ENCODE measurements around the gene FAM43A. TPM values are rescaled to one million over a fixed set of nuclear protein-coding genes. Genes with fewer than 3 reads are reported as not detected.

The FAM43A gene
- 14.2 and 17.6 TPM in 2 replicates for total RNA-seq (2014; rRNA removed; shearing (Covaris generic))

- peak within 1 kb of the TSS; percentile 61 for H3K4me3 ChIP-seq
- no peaks in the 10 kb centered on the region for H3K27me3 ChIP-seq (replicated peaks)
- no peaks in the 10 kb centered on the region for H3K9me3 ChIP-seq (replicated peaks)
- peaks cover 27% of the 10 kb centered on the region for H3K36me3 ChIP-seq
- H3K4me1 ChIP-seq (replicated peaks): peaks cover 53% of the 10 kb centered on the region
- DNase-seq (ENCODE audit: low read depth in 1 of 2, low spot score in 2 of 2): peak; percentile 93 to 95
- peak within 1 kb of the TSS; percentile 4; the same call in 1 of the 2 replicates for H3K27ac ChIP-seq
Measured at GRCh38 chr3:194685718-194686413, at the start of gene FAM43A. Gene FAM43A (plus strand): TSS chr3:194685883. CDS start chr3:194686827, 944 bp downstream.

- Histone ChIP-seq H3K27me3 (replicated peaks) (no peaks in the 10 kb centered on the region), H3K9me3 (replicated peaks) (no peaks in the 10 kb centered on the region), H3K4me3 (no peak overlapping the region), H3K27ac (no peak overlapping the region), H3K4me1 (replicated peaks) (peaks cover 35% of the 10 kb centered on the region), H3K36me3 (peaks cover 13% of the 10 kb centered on the region)
- no peak for DNase-seq (ENCODE audit: low read depth in 1 of 2, low spot score in 2 of 2)
Measured at GRCh38 chr3:194637066-194637465, 48.6 kb upstream of the FAM43A start.

GRCh38 chr3:194637541-194638400, 47.9 kb upstream of the FAM43A start:
- Histone ChIP-seq H3K27me3 (replicated peaks) (no peaks in the 10 kb centered on the region), H3K4me1 (replicated peaks) (peaks cover 31% of the 10 kb centered on the region), H3K36me3 (peaks cover 14% of the 10 kb centered on the region), H3K4me3 (no peak overlapping the region), H3K9me3 (replicated peaks) (no peaks in the 10 kb centered on the region), H3K27ac (no peak overlapping the region)
- DNase-seq (ENCODE audit: low read depth in 1 of 2, low spot score in 2 of 2): no peak

GRCh38 chr3:194638991-194639605, 46.6 kb upstream of the FAM43A start:
- DNase-seq (ENCODE audit: low read depth in 1 of 2, low spot score in 2 of 2): no peak
- Histone ChIP-seq H3K9me3 (replicated peaks) (no peaks in the 10 kb centered on the region), H3K4me1 (replicated peaks) (peaks cover 28% of the 10 kb centered on the region), H3K27me3 (replicated peaks) (no peaks in the 10 kb centered on the region), H3K4me3 (no peak overlapping the region), H3K36me3 (peaks cover 27% of the 10 kb centered on the region), H3K27ac (no peak overlapping the region)

GRCh38 chr3:194640829-194641228, 44.9 kb upstream of the FAM43A start:
- H3K9me3 ChIP-seq (replicated peaks): no peaks in the 10 kb centered on the region
- H3K27ac ChIP-seq: 0 out of 2 replicates have a peak overlapping the region, but pooled peaks have one; percentile 6
- peak in 1 of 2 experiments; percentile 66 for DNase-seq (ENCODE audit: low read depth in 1 of 2, low spot score in 2 of 2)

GRCh38 chr3:194642769-194643168, 42.9 kb upstream of the FAM43A start:
- Histone ChIP-seq H3K27me3 (replicated peaks) (no peaks in the 10 kb centered on the region), H3K27ac (no peak overlapping the region), H3K9me3 (replicated peaks) (no peaks in the 10 kb centered on the region), H3K4me3 (no peak overlapping the region), H3K4me1 (replicated peaks) (peaks cover 28% of the 10 kb centered on the region), H3K36me3 (peaks cover 47% of the 10 kb centered on the region)
- DNase-seq (ENCODE audit: low read depth in 1 of 2, low spot score in 2 of 2): no peak

More at GRCh38 chr3:194640829-194641228, 44.9 kb upstream of the FAM43A start:
- peaks cover 39% of the 10 kb centered on the region for H3K36me3 ChIP-seq
- H3K4me1 ChIP-seq (replicated peaks): peaks cover 28% of the 10 kb centered on the region
- no peak overlapping the region for H3K4me3 ChIP-seq
- no peaks in the 10 kb centered on the region for H3K27me3 ChIP-seq (replicated peaks)

GRCh38 chr3:194647747-194648146, 37.9 kb upstream of the FAM43A start:
- Histone ChIP-seq H3K27ac (no peak overlapping the region), H3K36me3 (peaks cover 71% of the 10 kb centered on the region), H3K4me3 (no peak overlapping the region), H3K9me3 (replicated peaks) (no peaks in the 10 kb centered on the region), H3K27me3 (replicated peaks) (no peaks in the 10 kb centered on the region), H3K4me1 (replicated peaks) (no peaks in the 10 kb centered on the region)
- DNase-seq (ENCODE audit: low read depth in 1 of 2, low spot score in 2 of 2): no peak

GRCh38 chr3:194654443-194654842, 31.2 kb upstream of the FAM43A start:
- Histone ChIP-seq H3K36me3 (peaks cover 66% of the 10 kb centered on the region), H3K9me3 (replicated peaks) (no peaks in the 10 kb centered on the region), H3K4me3 (no peak overlapping the region), H3K27me3 (replicated peaks) (no peaks in the 10 kb centered on the region), H3K4me1 (replicated peaks) (peaks cover 4% of the 10 kb centered on the region; the same call in 1 of the 2 replicates), H3K27ac (no peak overlapping the region)
- DNase-seq (ENCODE audit: low read depth in 1 of 2, low spot score in 2 of 2): no peak

GRCh38 chr3:194657439-194657838, 28.2 kb upstream of the FAM43A start:
- Histone ChIP-seq H3K36me3 (peaks cover 59% of the 10 kb centered on the region), H3K27me3 (replicated peaks) (no peaks in the 10 kb centered on the region), H3K9me3 (replicated peaks) (no peaks in the 10 kb centered on the region), H3K4me1 (replicated peaks) (peaks cover 4% of the 10 kb centered on the region; the same call in 1 of the 2 replicates), H3K27ac (no peak overlapping the region), H3K4me3 (no peak overlapping the region)
- no peak for DNase-seq (ENCODE audit: low read depth in 1 of 2, low spot score in 2 of 2)

GRCh38 chr3:194658477-194659242, 27.0 kb upstream of the FAM43A start:
- no peaks in the 10 kb centered on the region for H3K9me3 ChIP-seq (replicated peaks)
- DNase-seq (ENCODE audit: low read depth in 1 of 2, low spot score in 2 of 2): no peak
- H3K4me3 ChIP-seq: no peak overlapping the region
- H3K36me3 ChIP-seq: peaks cover 51% of the 10 kb centered on the region
- H3K27me3 ChIP-seq (replicated peaks): no peaks in the 10 kb centered on the region
- H3K4me1 ChIP-seq (replicated peaks): peaks cover 4% of the 10 kb centered on the region; the same call in 1 of the 2 replicates
- H3K27ac ChIP-seq: no peak overlapping the region

GRCh38 chr3:194659778-194660177, 25.9 kb upstream of the FAM43A start:
- Histone ChIP-seq H3K4me1 (replicated peaks) (no peaks in the 10 kb centered on the region), H3K27ac (no peak overlapping the region)

GRCh38 chr3:194661374-194661773, 24.3 kb upstream of the FAM43A start:
- no peak for DNase-seq (ENCODE audit: low read depth in 1 of 2, low spot score in 2 of 2)
- H3K27ac ChIP-seq: no peak overlapping the region
- H3K27me3 ChIP-seq (replicated peaks): no peaks in the 10 kb centered on the region
- H3K36me3 ChIP-seq: peaks cover 58% of the 10 kb centered on the region
- no peaks in the 10 kb centered on the region for H3K4me1 ChIP-seq (replicated peaks)
- H3K9me3 ChIP-seq (replicated peaks): no peaks in the 10 kb centered on the region
- no peak overlapping the region for H3K4me3 ChIP-seq

More at GRCh38 chr3:194659778-194660177, 25.9 kb upstream of the FAM43A start:
- H3K4me3 ChIP-seq: no peak overlapping the region
- no peak for DNase-seq (ENCODE audit: low read depth in 1 of 2, low spot score in 2 of 2)
- peaks cover 48% of the 10 kb centered on the region for H3K36me3 ChIP-seq
- H3K9me3 ChIP-seq (replicated peaks): no peaks in the 10 kb centered on the region
- H3K27me3 ChIP-seq (replicated peaks): no peaks in the 10 kb centered on the region

- H3K9me3 ChIP-seq (replicated peaks): no peaks in the 10 kb centered on the region
- no peak overlapping the region for H3K27ac ChIP-seq
- no peak overlapping the region for H3K4me3 ChIP-seq
- no peaks in the 10 kb centered on the region for H3K27me3 ChIP-seq (replicated peaks)
- H3K4me1 ChIP-seq (replicated peaks): no peaks in the 10 kb centered on the region
- peaks cover 62% of the 10 kb centered on the region for H3K36me3 ChIP-seq
- no peak for DNase-seq (ENCODE audit: low read depth in 1 of 2, low spot score in 2 of 2)
Measured at GRCh38 chr3:194661946-194662345, 23.7 kb upstream of the FAM43A start.

Data from SJSA1 (cell line).